OCI-LY3 (cell line): ENCODE data around the gene ATP2B3.

Source experiments
- H2AFZ ChIP-seq: fragments of 200-600, 300-600 bp; shearing (Covaris generic); 2 replicates; pipeline ENCODE4 v1.6.0; 2014; ENCODE audit warnings: antibody characterized with exemption, low read depth, low read length
- H3K27ac ChIP-seq: fragments of 200-600, 300-600 bp; sonication (generic); 2 replicates; pipeline ENCODE4 v1.5.1; 2014; ENCODE audit warnings: mild to moderate bottlenecking, low read length, moderate library complexity, mixed read lengths
- H3K27me3 ChIP-seq: fragments of 200-600, 300-600 bp; sonication (generic); 2 replicates; pipeline ENCODE4 v1.6.1; 2014; ENCODE audit warnings: low read depth, low read length, mixed read lengths
- H3K36me3 ChIP-seq: fragments of 200-600, 300-600 bp; sonication (generic); replicated peaks from 2 replicates; pipeline ENCODE3; 2014; ENCODE audit warnings: low read depth, low read length, mixed read lengths
- H3K4me1 ChIP-seq: fragments of 300-600, 200-600 bp; sonication (generic); 2 replicates; pipeline ENCODE4 v1.6.1; 2014; ENCODE audit warnings: low read length, mixed read lengths
- H3K4me2 ChIP-seq: fragments of 200-600, 300-600 bp; sonication (generic); 2 replicates; pipeline ENCODE4 v1.6.1; 2014; ENCODE audit warnings: low read length, mixed read lengths
- H3K4me3 ChIP-seq: fragments of 300-600, 200-600 bp; sonication (generic); 2 replicates; pipeline ENCODE4 v1.5.1; 2014; ENCODE audit warnings: antibody characterized with exemption, mild to moderate bottlenecking, low read length, moderate library complexity
- H3K79me2 ChIP-seq: fragments of 300-600, 200-600 bp; shearing (Covaris generic); 2 replicates; pipeline ENCODE4 v1.6.1; 2014; ENCODE audit warnings: mild to moderate bottlenecking, low read length, mixed read lengths
- H3K9ac ChIP-seq: fragments of 300-600, 200-600 bp; shearing (Covaris generic); 2 replicates; pipeline ENCODE4 v1.6.0; 2014; ENCODE audit warnings: mild to moderate bottlenecking, low read length, moderate library complexity
- H3K9me3 ChIP-seq: fragments of 200-600, 300-600 bp; shearing (Covaris generic); 2 replicates; pipeline ENCODE4 v1.6.1; 2014; ENCODE audit warnings: low read length, mixed read lengths; ENCODE audit not compliant: insufficient read depth
- H4K20me1 ChIP-seq: fragments of 200-600, 300-600 bp; sonication (generic); 2 replicates; pipeline ENCODE4 v1.6.1; 2016; ENCODE audit warnings: low read length, mixed read lengths; ENCODE audit not compliant: insufficient read depth
- EZH2phosphoT487 ChIP-seq: fragments of 200-600 bp; shearing (Covaris generic); IDR thresholded peaks from 2 replicates; pipeline ENCODE4 v1.6.1; 2018; ENCODE audit warnings: antibody characterized with exemption, mixed run types, low read depth
- TF ChIP-seq, protein P1 (sequence below): fragments of 200-600, 300-600 bp; sonication (generic); IDR thresholded peaks from 2 replicates; pipeline ENCODE4 v1.5.1; 2014; ENCODE audit warnings: antibody characterized with exemption, low read length, low read depth

The ATP2B3 gene

DNA sequence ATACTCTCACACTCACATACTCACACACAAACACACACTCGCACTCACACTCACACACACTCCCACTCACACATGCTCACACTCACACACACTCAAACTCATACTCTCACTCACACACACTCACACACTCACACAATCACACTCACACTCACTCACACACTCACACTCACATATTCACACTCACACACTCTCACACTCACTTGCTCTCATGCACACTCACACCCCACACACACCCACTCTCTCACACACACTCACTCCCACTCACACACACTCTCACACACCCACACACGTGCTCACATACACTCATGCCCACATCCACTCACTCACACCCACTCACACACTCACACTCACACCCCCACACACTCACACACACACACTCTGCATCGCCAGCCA lies 4.9 kb upstream of the ATP2B3 start:
- TF ChIP-seq, protein P1, sequence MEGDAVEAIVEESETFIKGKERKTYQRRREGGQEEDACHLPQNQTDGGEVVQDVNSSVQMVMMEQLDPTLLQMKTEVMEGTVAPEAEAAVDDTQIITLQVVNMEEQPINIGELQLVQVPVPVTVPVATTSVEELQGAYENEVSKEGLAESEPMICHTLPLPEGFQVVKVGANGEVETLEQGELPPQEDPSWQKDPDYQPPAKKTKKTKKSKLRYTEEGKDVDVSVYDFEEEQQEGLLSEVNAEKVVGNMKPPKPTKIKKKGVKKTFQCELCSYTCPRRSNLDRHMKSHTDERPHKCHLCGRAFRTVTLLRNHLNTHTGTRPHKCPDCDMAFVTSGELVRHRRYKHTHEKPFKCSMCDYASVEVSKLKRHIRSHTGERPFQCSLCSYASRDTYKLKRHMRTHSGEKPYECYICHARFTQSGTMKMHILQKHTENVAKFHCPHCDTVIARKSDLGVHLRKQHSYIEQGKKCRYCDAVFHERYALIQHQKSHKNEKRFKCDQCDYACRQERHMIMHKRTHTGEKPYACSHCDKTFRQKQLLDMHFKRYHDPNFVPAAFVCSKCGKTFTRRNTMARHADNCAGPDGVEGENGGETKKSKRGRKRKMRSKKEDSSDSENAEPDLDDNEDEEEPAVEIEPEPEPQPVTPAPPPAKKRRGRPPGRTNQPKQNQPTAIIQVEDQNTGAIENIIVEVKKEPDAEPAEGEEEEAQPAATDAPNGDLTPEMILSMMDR = no peak
- Histone ChIP-seq H4K20me1 (no peaks in the 10 kb centered on the region), H3K36me3 (no peaks in the 10 kb centered on the region)

DNA sequence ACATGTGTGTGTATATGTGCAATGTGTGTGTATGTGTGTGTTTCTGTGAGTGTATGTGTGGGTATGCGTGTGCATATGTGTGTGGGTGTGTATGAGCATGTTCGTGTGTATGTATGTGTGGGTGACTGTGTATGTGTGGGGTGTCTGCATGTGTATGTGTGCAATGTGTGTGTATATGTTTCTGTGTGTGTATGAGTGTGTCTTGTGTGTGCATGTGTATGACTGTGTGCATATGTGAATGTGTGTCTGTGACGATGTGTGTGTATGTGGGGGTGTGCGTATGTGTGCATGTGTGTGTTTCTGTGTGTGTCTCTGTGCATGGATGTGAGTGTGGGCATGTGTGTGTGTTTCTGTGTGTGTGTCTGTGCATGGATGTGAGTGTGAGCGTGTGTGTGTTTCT lies 4.2 kb upstream of the ATP2B3 start:
- Histone ChIP-seq H4K20me1 (no peaks in the 10 kb centered on the region), H3K36me3 (no peaks in the 10 kb centered on the region), H3K9ac (no peak overlapping the region), H3K4me3 (no peak overlapping the region), H3K27me3 (no peaks in the 10 kb centered on the region), H3K9me3 (no peaks in the 10 kb centered on the region), H3K4me2 (no peak overlapping the region), H3K27ac (no peak overlapping the region), H2AFZ (no peak overlapping the region), H3K4me1 (no peaks in the 10 kb centered on the region), H3K79me2 (no peaks in the 10 kb centered on the region)
- no peak for TF ChIP-seq EZH2phosphoT487
- TF ChIP-seq, protein P1 = no peak

More for the DNA sequence above, 4.9 kb upstream of the ATP2B3 start:
- no peaks in the 10 kb centered on the region for H3K27me3 ChIP-seq
- no peak overlapping the region for H2AFZ ChIP-seq
- H3K9ac ChIP-seq = no peak overlapping the region
- H3K27ac ChIP-seq = no peak overlapping the region
- H3K4me1 ChIP-seq = peaks cover 4% of the 10 kb centered on the region; the same call in 1 of the 2 replicates
- H3K79me2 ChIP-seq = no peaks in the 10 kb centered on the region
- no peak overlapping the region for H3K4me2 ChIP-seq
- H3K4me3 ChIP-seq = no peak overlapping the region
- no peaks in the 10 kb centered on the region for H3K9me3 ChIP-seq

DNA sequence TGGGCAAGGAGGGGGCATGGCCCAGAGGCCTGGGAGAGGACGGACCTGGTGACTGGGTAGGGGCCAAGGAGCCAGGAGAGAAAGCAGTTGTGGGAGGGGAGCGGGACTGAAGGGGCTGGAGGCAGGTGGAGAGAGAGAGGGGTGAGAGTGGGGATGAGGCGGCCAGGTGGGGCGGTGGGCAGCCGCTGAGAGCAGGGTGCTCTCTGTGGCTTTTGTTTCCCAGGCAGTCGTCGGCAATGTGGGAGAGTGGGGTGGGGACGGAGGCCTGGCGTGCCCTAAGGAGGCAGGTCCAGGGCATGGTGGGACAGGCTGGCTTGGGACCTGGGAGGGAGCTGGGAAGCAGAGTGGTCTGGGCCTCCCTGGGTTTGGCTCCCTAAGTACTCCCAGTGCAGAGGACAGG lies 3.2 kb upstream of the ATP2B3 start:
- Histone ChIP-seq H3K79me2 (no peaks in the 10 kb centered on the region), H3K27me3 (no peaks in the 10 kb centered on the region), H3K4me2 (no peak overlapping the region), H4K20me1 (no peaks in the 10 kb centered on the region), H2AFZ (no peak overlapping the region), H3K4me1 (no peaks in the 10 kb centered on the region), H3K9ac (no peak overlapping the region), H3K27ac (no peak overlapping the region), H3K36me3 (no peaks in the 10 kb centered on the region), H3K9me3 (no peaks in the 10 kb centered on the region), H3K4me3 (no peak overlapping the region)
- TF ChIP-seq, protein P1 = no peak
- no peak for TF ChIP-seq EZH2phosphoT487

DNA sequence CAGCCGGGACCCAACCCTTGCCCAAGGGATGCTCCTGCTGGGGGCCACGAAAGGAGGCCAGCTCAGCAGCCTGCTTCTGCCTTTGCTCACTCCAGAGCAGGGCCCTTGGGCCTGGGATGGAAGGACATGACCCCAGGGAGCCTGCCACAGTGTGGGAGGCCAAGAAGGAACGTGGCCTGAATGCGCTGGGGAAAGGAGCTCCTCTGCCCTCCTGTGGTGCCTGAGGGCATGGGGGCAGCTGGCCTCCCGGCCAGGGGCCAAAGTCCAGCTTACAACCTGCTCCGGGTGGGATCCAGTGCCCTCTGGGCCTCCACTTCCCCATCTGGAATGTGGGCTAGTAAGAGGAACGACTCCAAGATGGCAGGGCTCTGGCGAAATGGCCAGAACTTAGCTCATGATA lies 2.0 kb upstream of the ATP2B3 start:
- Histone ChIP-seq H3K79me2 (no peaks in the 10 kb centered on the region), H3K9me3 (no peaks in the 10 kb centered on the region), H2AFZ (no peak overlapping the region), H3K4me1 (no peaks in the 10 kb centered on the region), H3K4me3 (no peak overlapping the region), H3K4me2 (no peak overlapping the region), H3K27ac (no peak overlapping the region), H3K9ac (no peak overlapping the region), H4K20me1 (no peaks in the 10 kb centered on the region), H3K36me3 (no peaks in the 10 kb centered on the region), H3K27me3 (no peaks in the 10 kb centered on the region)
- TF ChIP-seq, protein P1 = no peak
- TF ChIP-seq EZH2phosphoT487 = no peak
